HG03565 (cell line): Measurements from ENCODE around the gene RANBP17.

Experiments used
- ATAC-seq: cut with Tn5 transposase; IDR thresholded peaks from one replicate; pipeline ENCODE4 v1.9.1; 2021; ENCODE audit warnings: mild to moderate bottlenecking, moderate library complexity; ENCODE audit not compliant: unreplicated experiment

The RANBP17 gene

DNA sequence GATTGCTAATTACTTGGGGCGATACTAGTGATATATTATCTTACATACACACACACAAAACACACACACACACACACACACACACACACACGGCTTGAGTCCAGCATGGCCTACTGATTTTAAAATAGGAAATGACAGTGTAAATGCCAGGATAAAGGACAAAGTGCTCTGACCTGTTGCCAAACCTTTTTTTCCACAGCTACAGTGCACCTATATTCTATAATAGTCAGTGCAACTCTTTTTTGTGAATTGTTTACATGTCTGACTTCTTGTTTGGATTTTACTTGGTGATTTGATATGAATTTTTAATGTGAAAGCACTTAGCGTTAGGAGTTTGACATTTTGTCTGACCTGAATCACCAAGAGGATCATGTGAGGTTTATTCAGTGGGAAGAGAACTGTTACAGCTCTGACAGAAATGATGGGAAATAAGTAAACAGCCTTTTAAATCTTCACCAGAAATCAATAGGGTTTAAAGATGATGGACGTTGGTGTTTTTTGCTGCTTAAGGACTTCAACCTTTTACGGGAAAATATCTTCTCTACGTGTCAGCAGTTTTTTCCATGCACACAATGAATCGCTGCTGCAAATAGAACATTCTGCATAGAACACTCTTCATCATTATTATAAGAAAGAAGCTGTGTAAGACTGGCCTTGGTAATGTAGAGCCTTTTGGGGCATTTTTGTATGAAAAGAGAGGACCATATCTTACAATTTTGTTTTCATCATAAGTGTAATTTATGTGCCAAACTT, 218.5 kb downstream of the RANBP17 start:
- no peak for ATAC-seq

DNA sequence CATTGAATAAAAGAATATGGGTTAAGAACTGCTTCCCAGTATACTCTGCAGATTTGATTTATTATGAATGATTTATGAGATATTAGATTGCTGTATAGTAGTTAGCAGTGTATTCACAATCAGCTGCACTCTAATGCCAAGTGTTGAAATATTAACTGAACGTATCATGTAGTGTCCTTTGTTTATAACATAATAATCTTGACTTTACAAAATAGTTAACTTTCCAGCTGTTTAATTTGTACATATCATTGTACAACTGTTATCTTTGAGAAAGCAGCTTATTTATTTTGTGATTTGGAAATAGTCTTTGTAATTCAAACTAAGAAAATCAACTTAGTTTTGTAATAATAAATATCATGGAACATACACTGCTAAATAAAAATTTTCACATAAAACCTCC, 219.5 kb downstream of the RANBP17 start:
- ATAC-seq, result no peak

DNA sequence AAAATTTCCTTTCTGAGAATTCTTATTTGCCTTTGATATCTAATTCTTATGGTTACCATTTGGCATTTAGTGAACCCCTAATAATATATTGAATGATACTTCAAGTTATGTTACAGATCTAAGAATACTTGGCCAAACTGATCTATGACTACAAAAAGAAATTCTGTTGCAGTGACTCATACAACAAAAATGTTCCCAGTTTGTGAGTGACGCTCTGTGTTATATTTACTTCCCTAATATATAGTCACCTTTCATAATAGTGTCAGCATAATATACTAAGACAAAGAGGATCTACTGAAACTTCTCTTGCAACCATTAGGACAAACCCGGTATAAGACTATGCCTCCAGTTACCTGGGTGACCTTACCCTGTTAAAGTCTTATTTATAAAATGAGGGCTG, 230.4 kb downstream of the RANBP17 start:
- ATAC-seq, result no peak

GRCh38 chr5:171093598-171093997, 231.8 kb downstream of the RANBP17 start:
- ATAC-seq, result no peak

- ATAC-seq, result no peak
Measured at GRCh38 chr5:171094356-171094755, 232.5 kb downstream of the RANBP17 start.

DNA sequence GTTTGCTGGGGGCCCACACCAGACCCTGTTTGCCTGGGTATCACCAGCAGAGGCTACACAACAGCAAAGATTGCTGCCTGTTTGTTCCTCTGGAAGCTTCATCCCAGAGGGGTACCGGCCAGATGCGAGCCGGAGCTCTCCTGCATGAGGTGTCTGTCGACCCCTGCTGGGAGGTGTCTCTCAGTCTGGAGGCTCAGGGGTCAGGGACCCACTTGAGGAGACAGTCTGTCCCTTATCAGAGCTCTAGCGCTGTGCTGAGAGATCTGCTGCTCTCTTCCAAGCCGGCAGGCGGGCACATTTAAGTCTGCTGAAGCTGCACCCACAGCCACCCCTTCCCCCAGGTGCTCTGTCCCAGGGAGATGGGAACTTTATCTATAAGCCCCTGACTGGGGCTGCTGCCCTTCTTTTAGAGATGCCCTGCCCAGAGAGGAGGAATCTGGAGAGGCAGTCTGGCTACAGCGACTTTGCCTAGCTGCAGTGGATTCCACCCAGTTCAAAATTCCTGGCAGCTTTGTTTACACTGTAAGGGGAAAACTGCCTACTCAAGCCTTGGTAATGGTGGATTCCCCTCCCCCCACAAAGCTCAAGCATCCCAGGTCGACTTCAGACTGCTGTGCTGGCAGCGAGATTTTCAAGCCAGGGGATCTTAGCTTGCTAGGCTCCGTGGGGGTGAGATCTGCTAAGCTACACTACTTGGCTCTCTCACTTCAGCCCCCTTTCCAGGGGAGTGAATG, 241.2 kb downstream of the RANBP17 start:
- ATAC-seq, result no peak

DNA sequence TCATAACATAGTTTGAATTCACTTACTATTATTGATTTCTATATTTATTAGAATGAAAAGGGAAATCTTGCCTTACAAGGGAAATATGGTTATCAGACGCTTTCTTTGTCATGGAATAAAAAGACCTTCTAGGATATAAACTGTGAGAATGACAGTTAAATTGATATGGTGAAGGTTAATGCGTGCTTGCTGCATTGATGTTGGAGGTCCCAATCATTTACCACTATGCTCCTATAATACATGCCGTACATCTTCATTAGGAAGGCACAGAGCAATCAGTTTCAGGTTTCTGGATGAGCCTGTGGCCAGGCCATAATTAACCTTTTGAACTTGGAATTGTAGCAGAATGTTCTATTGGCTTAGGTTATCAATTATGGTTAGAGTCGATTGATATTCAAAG, 245.9 kb downstream of the RANBP17 start:
- no peak for ATAC-seq

DNA sequence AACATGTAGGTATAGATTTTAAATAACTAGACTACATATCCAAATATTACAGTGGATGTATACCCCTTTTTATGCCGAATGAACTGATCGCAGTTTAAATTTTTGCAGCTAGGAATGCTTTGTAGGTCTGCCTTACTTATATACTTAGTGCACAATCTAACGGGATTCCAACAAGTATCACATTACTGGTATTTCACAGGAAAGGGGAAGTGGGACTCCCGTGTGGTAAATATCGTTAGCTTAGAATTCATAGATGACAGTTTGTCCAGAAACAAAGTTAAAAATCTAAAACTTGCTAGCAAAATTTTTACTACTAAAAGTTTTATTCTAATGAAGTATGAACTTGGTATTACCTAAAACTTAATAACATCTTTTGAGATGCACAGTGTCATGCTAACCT, 253.7 kb downstream of the RANBP17 start:
- ATAC-seq, result no peak

GRCh38 chr5:171116719-171117118, 254.9 kb downstream of the RANBP17 start:
- no peak for ATAC-seq

DNA sequence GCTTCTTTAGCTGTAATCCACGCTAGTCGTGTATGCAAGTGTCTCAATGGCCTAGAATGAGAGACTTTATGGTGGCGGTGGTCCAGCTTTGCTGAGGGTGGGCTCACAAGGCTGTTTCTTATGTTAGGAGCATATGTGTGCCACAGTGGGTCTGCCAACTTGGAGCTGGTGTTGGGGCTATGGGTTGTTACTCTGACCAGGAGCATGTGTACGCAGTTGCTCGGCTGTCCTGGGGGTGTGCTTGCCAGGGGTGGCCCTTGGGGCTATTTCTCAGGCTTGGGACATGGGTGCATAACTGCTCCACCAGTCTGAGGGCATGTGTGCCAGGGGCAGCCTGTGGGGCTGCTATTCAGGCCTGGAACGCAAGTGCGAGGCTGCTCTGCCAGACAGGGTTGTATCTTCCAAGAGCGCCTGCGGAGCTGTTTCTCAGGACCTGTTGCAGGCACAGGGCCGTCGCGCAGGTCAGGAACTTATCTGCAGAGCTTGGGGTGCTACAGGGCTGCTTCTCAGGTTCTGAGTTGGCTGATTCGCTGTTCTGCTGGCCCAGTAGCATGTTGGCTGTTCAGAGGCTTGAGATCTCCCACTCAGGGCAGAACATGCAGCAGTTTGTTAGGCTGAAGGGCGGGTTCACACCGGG, 259.3 kb downstream of the RANBP17 start:
- no peak for ATAC-seq

DNA sequence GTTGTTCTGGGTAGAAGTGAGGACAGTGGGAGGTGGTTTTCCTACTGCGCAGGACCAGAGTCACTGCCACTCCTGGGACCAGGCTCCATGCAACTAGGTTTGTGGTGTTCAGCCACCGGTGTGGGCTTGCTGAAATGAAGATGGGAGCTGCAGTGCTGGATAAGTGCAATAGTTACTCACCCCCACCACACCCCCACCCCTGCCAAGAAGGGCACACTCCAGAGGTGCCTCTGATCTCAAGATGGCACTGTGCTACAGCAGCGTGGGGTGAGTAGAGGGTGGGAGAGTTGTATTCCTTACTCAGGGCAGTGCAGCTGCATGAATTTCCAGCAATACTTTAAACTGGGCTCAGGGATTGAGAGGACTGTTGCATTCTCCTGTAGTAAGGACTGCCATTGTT, 259.8 kb downstream of the RANBP17 start:
- ATAC-seq, result no peak

GRCh38 chr5:171122372-171122771, 260.6 kb downstream of the RANBP17 start:
- ATAC-seq, result no peak

DNA sequence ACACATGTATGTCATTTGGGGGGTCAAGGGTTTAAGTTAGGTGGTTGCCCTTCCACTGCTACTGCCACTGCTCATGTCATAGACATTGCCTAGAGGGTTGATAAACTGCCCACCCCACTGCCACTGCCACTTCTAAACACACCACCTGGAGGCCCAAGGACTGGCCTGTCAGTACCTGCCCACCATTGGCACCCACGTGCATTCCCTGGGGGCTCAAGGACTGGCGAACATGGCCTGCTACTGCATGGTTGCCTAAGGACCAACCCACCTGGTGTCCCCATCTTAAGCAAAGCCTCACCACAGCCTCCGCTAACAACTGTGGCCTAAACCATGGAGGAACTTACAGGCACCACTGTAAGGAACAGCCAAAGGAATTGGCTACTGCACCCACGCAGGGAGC, 261.6 kb downstream of the RANBP17 start:
- ATAC-seq, result no peak

DNA sequence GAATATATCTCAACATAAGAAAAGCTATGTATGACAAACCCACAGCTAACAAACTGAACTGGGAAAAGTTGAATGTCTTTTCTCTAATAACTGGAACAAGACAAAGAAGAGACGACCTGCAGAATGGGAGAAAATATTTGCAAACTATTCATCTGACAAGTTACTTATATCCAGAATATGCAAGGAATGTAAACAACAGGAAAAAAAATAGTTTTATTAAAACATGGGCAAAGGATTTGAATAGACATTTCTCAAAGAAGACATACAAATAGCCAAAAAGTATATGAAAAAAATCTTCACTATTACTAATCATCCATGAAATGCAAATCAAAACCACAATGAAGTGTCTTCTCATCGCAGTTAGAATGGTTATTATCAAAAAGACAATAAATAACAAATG, 265.5 kb downstream of the RANBP17 start:
- no peak for ATAC-seq

- no peak for ATAC-seq
Measured at GRCh38 chr5:171128136-171128535, 266.3 kb downstream of the RANBP17 start.

DNA sequence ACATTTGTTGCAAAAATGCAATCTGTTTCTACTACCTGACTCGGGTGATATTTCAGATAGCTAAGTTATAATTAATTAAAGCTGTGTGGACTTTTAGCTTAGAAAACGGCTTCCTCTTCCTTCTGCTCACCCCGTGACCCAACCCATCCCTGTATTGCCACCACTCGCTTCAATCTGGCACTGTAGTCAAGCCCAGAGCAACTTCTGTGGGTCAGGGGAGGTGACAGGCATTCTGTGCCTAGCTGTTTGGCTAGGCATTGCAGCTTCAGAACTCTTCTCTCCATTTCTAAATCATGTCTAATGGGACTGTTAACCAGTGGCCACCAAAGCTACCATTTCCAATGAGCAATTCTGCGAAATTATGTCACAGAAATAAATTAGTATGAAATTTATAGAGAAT, 267.5 kb downstream of the RANBP17 start:
- ATAC-seq, result no peak

DNA sequence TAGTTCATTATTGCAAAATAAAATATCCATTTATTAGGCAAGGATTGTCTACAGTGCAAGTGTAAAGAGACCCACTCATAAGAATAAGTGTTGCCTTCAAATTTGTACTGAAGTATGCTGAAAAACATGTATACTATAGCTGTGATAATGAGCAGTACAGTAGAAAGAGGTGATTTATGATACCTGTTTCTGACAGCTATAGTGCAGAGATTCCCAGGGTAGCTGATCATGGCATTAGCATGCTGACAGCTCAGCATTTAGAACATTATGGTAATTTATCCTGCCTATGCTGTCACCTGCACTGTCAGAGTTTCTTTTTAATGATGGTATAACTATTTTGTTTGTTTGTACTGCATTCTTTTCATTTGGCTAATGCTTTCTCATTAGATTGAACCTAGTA, 269.7 kb downstream of the RANBP17 start:
- ATAC-seq, result no peak

DNA sequence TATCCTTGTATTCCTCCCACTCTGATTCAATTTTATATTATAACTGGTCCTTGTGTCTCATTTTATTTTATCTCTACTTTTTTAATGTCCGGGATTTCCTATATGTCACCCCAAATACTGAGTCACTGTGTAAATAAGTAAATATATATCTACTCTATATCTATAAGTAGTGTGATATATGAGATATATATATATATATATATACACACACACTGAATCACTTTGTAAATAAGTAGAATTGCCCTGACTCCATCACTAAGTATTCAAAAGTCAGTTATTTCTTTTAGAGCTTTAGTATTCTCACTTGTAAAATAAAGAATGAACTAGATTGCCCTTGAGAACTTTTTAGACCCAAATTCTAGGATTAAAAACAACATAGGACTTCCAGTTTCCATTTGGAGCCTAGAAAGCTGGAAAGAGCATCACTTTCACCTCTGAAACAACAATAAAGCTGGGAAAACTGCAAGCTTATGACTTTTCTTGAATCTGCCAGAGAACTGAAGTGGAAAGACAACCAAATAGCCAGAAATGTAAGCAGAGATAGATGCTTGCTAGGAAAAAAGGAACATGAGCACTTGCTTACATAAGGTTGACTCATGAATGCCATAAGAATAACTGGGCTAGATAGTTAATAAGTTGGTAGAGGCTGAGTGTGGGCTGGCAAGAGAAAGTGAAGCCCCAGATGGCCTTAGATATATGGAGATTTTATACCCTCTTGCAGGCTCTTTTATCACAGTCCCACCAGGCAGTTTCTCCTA, 276.1 kb downstream of the RANBP17 start:
- ATAC-seq, result no peak

GRCh38 chr5:171139227-171139626, 277.4 kb downstream of the RANBP17 start:
- no peak for ATAC-seq

DNA sequence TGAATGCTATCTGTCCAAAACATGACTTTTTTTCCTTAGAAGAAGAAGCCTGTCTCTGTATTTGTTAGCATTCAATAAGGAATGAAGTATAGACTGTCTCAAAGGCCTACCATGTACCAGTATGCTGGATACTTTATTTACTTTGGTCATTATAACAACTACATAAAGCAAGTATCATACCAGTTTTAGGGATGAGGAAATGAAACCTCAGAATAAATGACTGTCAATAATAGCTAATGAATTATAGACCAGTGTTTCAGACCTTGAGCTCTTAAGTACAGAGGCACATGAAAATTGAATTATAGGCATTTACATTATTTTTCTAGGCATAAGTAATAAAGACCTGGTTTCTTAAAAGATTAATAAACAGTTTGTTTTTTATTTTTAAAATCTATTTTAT, 280.8 kb downstream of the RANBP17 start:
- ATAC-seq, result no peak

DNA sequence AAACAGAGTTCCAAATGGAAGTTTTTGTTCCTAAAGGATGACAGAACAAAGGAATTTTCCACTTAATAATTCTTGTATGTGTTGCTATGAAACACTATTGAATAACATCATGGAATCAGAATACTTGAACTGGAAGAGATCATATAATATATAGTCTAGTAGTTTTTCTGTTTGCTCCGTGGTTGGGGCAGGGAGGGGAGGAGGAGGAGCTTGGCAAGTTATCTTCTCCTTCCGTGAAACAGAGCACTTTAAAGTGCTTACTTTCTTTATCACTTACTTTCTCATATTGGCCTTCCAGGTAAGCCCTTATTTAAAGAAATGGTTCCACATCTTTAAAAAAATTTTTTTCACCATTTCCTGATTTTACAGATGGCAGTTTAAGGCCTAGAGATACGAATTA, 281.4 kb downstream of the RANBP17 start:
- ATAC-seq, result no peak
